ENCODE results near the gene INPP5J. TPM values are rescaled to one million over a fixed set of nuclear protein-coding genes. Genes with fewer than 3 reads are reported as not detected.

Gene INPP5J
- total RNA-seq, 2 donors from 2014 or later: 3.5 to 5.4 TPM

GRCh38 chr22:31105282-31105929, 17.4 kb upstream of the INPP5J start:
- H3K4me3 Mint-ChIP-seq: no peak overlapping the region
- peaks cover 4% of the 10 kb centered on the region for H3K36me3 ChIP-seq (ENCODE audit: control insufficient read depth, insufficient read depth, low read length)
- TF ChIP-seq, protein P1, sequence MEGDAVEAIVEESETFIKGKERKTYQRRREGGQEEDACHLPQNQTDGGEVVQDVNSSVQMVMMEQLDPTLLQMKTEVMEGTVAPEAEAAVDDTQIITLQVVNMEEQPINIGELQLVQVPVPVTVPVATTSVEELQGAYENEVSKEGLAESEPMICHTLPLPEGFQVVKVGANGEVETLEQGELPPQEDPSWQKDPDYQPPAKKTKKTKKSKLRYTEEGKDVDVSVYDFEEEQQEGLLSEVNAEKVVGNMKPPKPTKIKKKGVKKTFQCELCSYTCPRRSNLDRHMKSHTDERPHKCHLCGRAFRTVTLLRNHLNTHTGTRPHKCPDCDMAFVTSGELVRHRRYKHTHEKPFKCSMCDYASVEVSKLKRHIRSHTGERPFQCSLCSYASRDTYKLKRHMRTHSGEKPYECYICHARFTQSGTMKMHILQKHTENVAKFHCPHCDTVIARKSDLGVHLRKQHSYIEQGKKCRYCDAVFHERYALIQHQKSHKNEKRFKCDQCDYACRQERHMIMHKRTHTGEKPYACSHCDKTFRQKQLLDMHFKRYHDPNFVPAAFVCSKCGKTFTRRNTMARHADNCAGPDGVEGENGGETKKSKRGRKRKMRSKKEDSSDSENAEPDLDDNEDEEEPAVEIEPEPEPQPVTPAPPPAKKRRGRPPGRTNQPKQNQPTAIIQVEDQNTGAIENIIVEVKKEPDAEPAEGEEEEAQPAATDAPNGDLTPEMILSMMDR (conservative IDR thresholded peaks at IDR 0.05): no peak
- WGBS, 2 experiments (ENCODE audit: insufficient coverage in 1 of 2, insufficient read length in 1 of 2): 77 to 90% methylated on average over 9 to 11 of the region's 11 CpGs
- H3K9ac ChIP-seq (ENCODE audit: extremely low read depth, low read length, poor library complexity, severe bottlenecking): no peak overlapping the region
- H3K27ac Mint-ChIP-seq: no peak overlapping the region
- H3K27me3 ChIP-seq (ENCODE audit: control insufficient read depth, insufficient read depth, low read length, poor library complexity, severe bottlenecking): peaks cover 23% of the 10 kb centered on the region
- peaks cover 5% of the 10 kb centered on the region for H3K4me1 Mint-ChIP-seq
- peak; percentile 47 for DNase-seq
- no peaks in the 10 kb centered on the region for H3K4me1 ChIP-seq (ENCODE audit: control insufficient read depth, insufficient read depth, low read length)
- no peaks in the 10 kb centered on the region for H3K36me3 Mint-ChIP-seq (ENCODE audit: low read depth)
- H3K9me3 ChIP-seq (ENCODE audit: control insufficient read depth, low read length): no peaks in the 10 kb centered on the region
- peaks cover 40% of the 10 kb centered on the region for H3K27me3 Mint-ChIP-seq (ENCODE audit: insufficient read depth)
- H3K27ac ChIP-seq (ENCODE audit: low read depth, low read length): no peak overlapping the region
- no peaks in the 10 kb centered on the region for H3K9me3 Mint-ChIP-seq
- no peak overlapping the region for H3K4me3 ChIP-seq (ENCODE audit: low read length)

DNA sequence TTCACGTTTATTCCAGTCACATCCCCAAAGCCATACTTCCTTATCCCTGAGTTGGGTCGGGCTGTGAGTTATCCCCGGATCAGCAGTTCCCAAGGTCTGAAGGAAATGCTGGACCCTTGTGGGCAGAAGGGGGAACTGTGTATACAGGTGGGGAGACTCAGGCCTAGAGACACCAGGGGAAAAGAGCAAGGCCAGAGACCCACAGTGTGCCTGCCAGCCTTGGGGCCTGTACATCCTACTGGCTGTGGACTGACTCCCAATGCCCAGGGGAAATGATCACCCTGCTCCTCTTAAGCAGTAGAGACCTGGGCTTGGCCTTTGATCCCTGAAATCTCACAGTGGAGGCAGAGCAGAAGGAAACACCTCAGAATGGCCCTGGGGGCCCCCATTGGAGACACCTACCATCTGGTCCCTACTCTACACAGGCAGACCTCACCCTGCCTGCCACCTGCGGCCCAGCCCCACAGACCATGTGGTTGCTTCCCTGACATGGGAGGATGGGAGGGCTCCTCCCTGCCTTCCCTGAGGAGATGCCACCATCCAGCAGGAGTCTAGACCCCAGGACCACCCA, 16.7 kb upstream of the INPP5J start:
- H3K27me3 Mint-ChIP-seq (ENCODE audit: insufficient read depth): peaks cover 40% of the 10 kb centered on the region
- H3K9ac ChIP-seq (ENCODE audit: extremely low read depth, low read length, poor library complexity, severe bottlenecking): no peak overlapping the region
- H3K4me1 Mint-ChIP-seq: peaks cover 5% of the 10 kb centered on the region
- peaks cover 2% of the 10 kb centered on the region for H3K36me3 ChIP-seq (ENCODE audit: control insufficient read depth, insufficient read depth, low read length)
- H3K27me3 ChIP-seq (ENCODE audit: control insufficient read depth, insufficient read depth, low read length, poor library complexity, severe bottlenecking): peaks cover 23% of the 10 kb centered on the region
- H3K27ac ChIP-seq (ENCODE audit: low read depth, low read length): no peak overlapping the region
- peak; percentile 45 for DNase-seq
- 87 to 91% methylated on average over 3 to 4 of the region's 4 CpGs for WGBS, 2 experiments (ENCODE audit: insufficient coverage in 1 of 2, insufficient read length in 1 of 2)
- no peaks in the 10 kb centered on the region for H3K4me1 ChIP-seq (ENCODE audit: control insufficient read depth, insufficient read depth, low read length)
- no peaks in the 10 kb centered on the region for H3K36me3 Mint-ChIP-seq (ENCODE audit: low read depth)
- H3K9me3 Mint-ChIP-seq: no peaks in the 10 kb centered on the region
- H3K27ac Mint-ChIP-seq: no peak overlapping the region
- H3K4me3 ChIP-seq (ENCODE audit: low read length): no peak overlapping the region
- peak overlapping the region; percentile 55 for H3K4me3 Mint-ChIP-seq
- TF ChIP-seq, protein P1 (conservative IDR thresholded peaks at IDR 0.05): peak; percentile 33
- no peaks in the 10 kb centered on the region for H3K9me3 ChIP-seq (ENCODE audit: control insufficient read depth, low read length)

- peak overlapping the region; percentile 55 for H3K4me3 Mint-ChIP-seq
- Histone ChIP-seq H3K9ac (ENCODE audit: extremely low read depth, low read length, poor library complexity, severe bottlenecking) (peak overlapping the region; percentile 59), H3K9me3 (ENCODE audit: control insufficient read depth, low read length) (no peaks in the 10 kb centered on the region), H3K4me3 (ENCODE audit: low read length) (peak overlapping the region; percentile 76), H3K36me3 (ENCODE audit: control insufficient read depth, insufficient read depth, low read length) (no peaks in the 10 kb centered on the region), H3K27ac (ENCODE audit: low read depth, low read length) (no peak overlapping the region), H3K4me1 (ENCODE audit: control insufficient read depth, insufficient read depth, low read length) (no peaks in the 10 kb centered on the region), H3K27me3 (ENCODE audit: control insufficient read depth, insufficient read depth, low read length, poor library complexity, severe bottlenecking) (peaks cover 23% of the 10 kb centered on the region)
- no peak overlapping the region for H3K27ac Mint-ChIP-seq
- WGBS, 2 experiments (ENCODE audit: insufficient coverage in 1 of 2, insufficient read length in 1 of 2): 60 to 65% methylated on average over 5 to 14 of the region's 14 CpGs
- H3K36me3 Mint-ChIP-seq (ENCODE audit: low read depth): no peaks in the 10 kb centered on the region
- H3K4me1 Mint-ChIP-seq: peaks cover 5% of the 10 kb centered on the region
- no peaks in the 10 kb centered on the region for H3K9me3 Mint-ChIP-seq
- DNase-seq: no peak
- TF ChIP-seq, protein P1 (conservative IDR thresholded peaks at IDR 0.05): no peak
- H3K27me3 Mint-ChIP-seq (ENCODE audit: insufficient read depth): peaks cover 40% of the 10 kb centered on the region
These were observed 16.0 kb upstream of the INPP5J start for GRCh38 chr22:31106731-31107177.

All from endodermal cell (in vitro differentiated cells).